IPS DF 6.9 (cell line): ENCODE measurements around the gene ATG14.
"Not testable (repeated sequence)": the region's sequence is repeated elsewhere in the genome, so short reads cannot be mapped to it uniquely, and the experiment has no call there.

Experiments
- DNase-seq: peaks from one replicate; pipeline ENCODE4 v3.0.0-alpha.2; 2013; ENCODE audit warnings: low read depth, low spot score
- H3K27ac ChIP-seq: one replicate; pipeline ENCODE4 v1.5.1; 2013; ENCODE audit warnings: low read length, control low read depth
- H3K27me3 ChIP-seq: 2 replicates; pipeline ENCODE4 v1.6.1; 2013; ENCODE audit warnings: mild to moderate bottlenecking, low read length; ENCODE audit not compliant: control insufficient read depth, insufficient read depth
- H3K36me3 ChIP-seq: 2 replicates; pipeline ENCODE4 v1.6.1; 2013; ENCODE audit warnings: low read length; ENCODE audit not compliant: control insufficient read depth, insufficient read depth
- H3K4me1 ChIP-seq: 2 replicates; pipeline ENCODE4 v1.6.1; 2013; ENCODE audit warnings: low read length; ENCODE audit not compliant: control insufficient read depth, insufficient read depth
- H3K4me3 ChIP-seq: 2 replicates; pipeline ENCODE4 v1.5.1; 2013; ENCODE audit warnings: mild to moderate bottlenecking, low read length
- H3K9me3 ChIP-seq: 2 replicates; pipeline ENCODE4 v1.6.1; 2013; ENCODE audit warnings: low read length, inconsistent platforms; ENCODE audit not compliant: control insufficient read depth, insufficient read depth
- WGBS: extraction: QIAGEN DNeasy Blood & Tissue Kit; methylation state at CpG from one replicate; pipeline ENCODE4 v1.1.7; 2013; ENCODE audit warnings: mixed read lengths, missing lambda C conversion rate; ENCODE audit not compliant: insufficient read length, insufficient coverage; 5-methylcytosine and 5-hydroxymethylcytosine counted together

The ATG14 gene

DNA sequence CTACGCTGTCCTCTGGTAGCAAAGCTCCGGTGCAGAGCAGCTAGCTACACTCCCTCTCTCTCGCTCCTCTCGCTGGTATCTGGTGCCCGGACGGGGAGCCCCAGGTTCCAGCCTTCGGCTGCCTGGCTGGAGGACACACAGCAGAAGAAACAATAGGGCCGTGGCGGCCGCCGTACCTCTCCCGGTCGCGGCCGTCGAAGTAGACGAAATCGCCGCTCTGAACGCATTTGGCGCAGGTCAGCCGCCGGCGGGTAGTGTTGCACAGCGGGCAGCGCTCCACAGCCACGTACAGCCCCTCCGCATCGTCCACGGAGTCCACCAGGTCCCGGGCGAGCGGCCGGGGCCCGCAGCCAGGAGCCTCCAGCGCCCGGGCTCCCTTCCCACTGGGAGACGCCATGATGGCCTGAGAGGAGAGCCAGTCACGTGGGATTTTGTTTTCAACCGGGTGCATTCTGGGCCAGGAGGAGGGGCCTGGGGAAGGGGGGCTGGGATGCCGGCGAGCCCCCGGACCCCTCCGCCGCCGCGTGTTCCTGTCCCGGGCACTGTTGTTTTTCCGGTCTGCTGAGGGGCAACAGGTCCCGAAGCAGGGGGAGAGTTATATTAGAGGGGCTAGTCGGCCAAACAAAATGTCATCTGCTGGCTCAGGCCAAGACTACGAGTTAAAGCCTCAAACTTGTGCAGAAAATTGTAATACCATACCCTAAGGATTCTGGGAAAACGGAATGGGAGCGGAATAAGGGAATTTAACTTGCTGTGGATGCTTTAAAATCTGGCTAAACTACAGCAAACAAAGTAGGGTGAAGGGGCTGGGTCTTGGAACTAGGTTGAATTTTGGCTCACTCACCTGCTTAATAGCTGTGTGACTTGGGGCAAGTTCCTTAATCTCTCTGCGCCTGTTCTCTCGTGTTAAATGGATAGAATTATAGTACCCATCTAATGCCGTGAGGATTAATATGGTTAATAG, at the start of gene ATG14:
TSS of gene ATG14 (minus strand) at position 405 of the 964 bp plus-strand sequence. CDS start at position 397, 8 bp downstream.
- Histone ChIP-seq H3K4me3 (peak within 1 kb of the TSS; percentile 100), H3K27ac (no peak within 1 kb of the TSS), H3K27me3 (no peaks in the 10 kb centered on the region), H3K4me1 (no peaks in the 10 kb centered on the region), H3K36me3 (no peaks in the 10 kb centered on the region), H3K9me3 (no peaks in the 10 kb centered on the region)
- DNase-seq: peak; percentile 33
- no CpG with 5 or more reads among the region's 57 CpGs for WGBS

DNA sequence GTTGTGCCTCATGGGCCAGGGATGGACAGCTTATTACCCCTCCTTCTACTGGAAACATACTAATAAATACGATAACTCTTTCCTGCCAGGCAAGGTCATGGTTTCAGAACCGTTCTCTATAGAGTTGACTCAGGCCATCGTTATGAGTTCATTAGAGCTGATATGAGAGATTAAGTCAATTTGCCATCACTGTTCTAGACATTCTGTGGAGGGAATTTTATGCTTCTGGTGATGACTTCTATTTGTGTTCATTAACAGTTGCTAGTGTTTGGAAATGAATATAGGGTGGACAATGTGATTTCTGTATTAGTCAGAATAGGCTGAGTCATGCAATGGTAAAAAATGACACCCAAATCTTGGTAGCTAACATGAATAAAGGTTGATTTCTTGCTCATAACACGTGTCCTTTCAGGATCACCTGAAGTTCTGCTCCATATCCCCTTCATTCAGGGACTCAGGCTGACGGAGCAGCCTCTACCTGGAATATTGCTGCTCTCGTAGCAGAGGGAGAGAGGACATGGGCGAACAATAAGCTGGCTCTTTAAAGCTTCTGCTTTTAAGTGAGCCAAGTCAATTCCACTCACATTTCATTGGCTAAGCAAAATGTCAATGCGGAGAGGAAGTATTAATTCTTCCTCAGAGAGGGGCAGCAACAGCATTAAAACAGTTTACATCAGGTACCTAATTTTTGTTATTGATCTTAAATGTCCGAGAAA, 47.3 kb upstream of the ATG14 start:
- H3K4me1 ChIP-seq: no peaks in the 10 kb centered on the region
- H3K27me3 ChIP-seq: no peaks in the 10 kb centered on the region
- H3K9me3 ChIP-seq: no peaks in the 10 kb centered on the region
- H3K36me3 ChIP-seq: no peaks in the 10 kb centered on the region
- no CpG with 5 or more reads among the region's 9 CpGs for WGBS
- H3K27ac ChIP-seq: no peak overlapping the region
- H3K4me3 ChIP-seq: no peak overlapping the region
- no peak for DNase-seq

DNA sequence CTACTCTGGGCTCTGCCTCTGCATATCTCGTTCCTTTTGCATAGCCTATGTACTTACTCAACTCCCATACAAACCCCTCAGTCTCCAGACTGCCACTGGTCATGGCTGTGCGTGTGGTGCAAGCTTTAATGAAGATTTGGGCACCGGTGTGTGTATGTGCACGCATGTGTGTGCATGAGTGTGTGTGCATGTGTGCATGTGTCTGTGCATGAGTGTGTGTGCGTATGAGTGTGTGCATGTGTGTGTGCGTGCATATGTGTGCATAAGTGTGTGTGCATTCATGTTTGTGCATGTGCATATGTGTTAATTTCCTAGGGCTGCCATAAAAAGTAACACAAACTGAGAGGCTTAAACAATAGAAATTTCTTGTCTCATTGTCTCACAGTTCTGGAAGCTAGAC, 45.9 kb upstream of the ATG14 start:
- no peaks in the 10 kb centered on the region for H3K36me3 ChIP-seq
- no CpG with 5 or more reads among the region's 6 CpGs for WGBS

GRCh38 chr14:55456411-55456810, 44.8 kb upstream of the ATG14 start:
- not testable (repeated sequence) for H3K36me3 ChIP-seq, H3K27ac ChIP-seq, H3K4me3 ChIP-seq, H3K4me1 ChIP-seq, DNase-seq, H3K9me3 ChIP-seq, H3K27me3 ChIP-seq
- no CpG with 5 or more reads among the region's 34 CpGs for WGBS

More for the DNA sequence above, 45.9 kb upstream of the ATG14 start:
- no peaks in the 10 kb centered on the region for H3K27me3 ChIP-seq
- H3K4me1 ChIP-seq: no peaks in the 10 kb centered on the region
- no peak overlapping the region for H3K4me3 ChIP-seq
- no peak for DNase-seq
- no peaks in the 10 kb centered on the region for H3K9me3 ChIP-seq
- no peak overlapping the region for H3K27ac ChIP-seq

GRCh38 chr14:55454264-55455002, 42.8 kb upstream of the ATG14 start:
- Histone ChIP-seq H3K4me3 (no peak overlapping the region), H3K27me3 (no peaks in the 10 kb centered on the region), H3K36me3 (no peaks in the 10 kb centered on the region), H3K27ac (no peak overlapping the region), H3K4me1 (no peaks in the 10 kb centered on the region), H3K9me3 (no peaks in the 10 kb centered on the region)
- no CpG with 5 or more reads among the region's 13 CpGs for WGBS
- no peak for DNase-seq

GRCh38 chr14:55451950-55452349, 40.3 kb upstream of the ATG14 start:
- H3K4me1 ChIP-seq: no peaks in the 10 kb centered on the region
- H3K27ac ChIP-seq: no peak overlapping the region
- WGBS: no CpG with 5 or more reads among the region's 2 CpGs

DNA sequence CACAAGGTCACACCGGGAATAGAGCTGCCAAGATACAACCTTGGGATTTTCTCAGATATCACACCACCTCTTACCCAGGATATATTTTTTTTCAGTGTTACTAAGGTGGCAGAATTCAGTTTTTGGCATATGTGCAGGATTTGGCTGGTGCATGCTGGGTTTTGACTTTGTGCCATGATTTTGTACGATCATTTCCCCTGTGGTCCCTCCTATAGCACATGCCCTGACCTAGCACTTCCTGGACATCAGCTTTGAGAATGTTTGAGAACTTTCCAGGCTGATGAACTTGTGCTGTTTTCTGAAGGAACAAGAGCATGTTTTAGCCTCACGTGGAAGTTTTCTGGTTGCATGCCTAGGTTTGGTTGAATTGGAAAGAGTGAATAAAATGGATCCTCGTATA, 39.8 kb upstream of the ATG14 start:
- no peaks in the 10 kb centered on the region for H3K36me3 ChIP-seq
- DNase-seq: no peak

More at GRCh38 chr14:55451950-55452349, 40.3 kb upstream of the ATG14 start:
- no peak for DNase-seq
- H3K36me3 ChIP-seq: no peaks in the 10 kb centered on the region
- no peaks in the 10 kb centered on the region for H3K9me3 ChIP-seq
- no peaks in the 10 kb centered on the region for H3K27me3 ChIP-seq
- H3K4me3 ChIP-seq: no peak overlapping the region

GRCh38 chr14:55450987-55451386, 39.4 kb upstream of the ATG14 start:
- DNase-seq: no peak
- no peaks in the 10 kb centered on the region for H3K36me3 ChIP-seq
- H3K27me3 ChIP-seq: no peaks in the 10 kb centered on the region
- H3K4me1 ChIP-seq: no peaks in the 10 kb centered on the region
- no peak overlapping the region for H3K27ac ChIP-seq
- no peaks in the 10 kb centered on the region for H3K9me3 ChIP-seq
- H3K4me3 ChIP-seq: no peak overlapping the region

More for the DNA sequence above, 39.8 kb upstream of the ATG14 start:
- no peaks in the 10 kb centered on the region for H3K4me1 ChIP-seq
- H3K9me3 ChIP-seq: no peaks in the 10 kb centered on the region
- WGBS: no CpG with 5 or more reads among the region's 4 CpGs
- H3K4me3 ChIP-seq: no peak overlapping the region
- H3K27me3 ChIP-seq: no peaks in the 10 kb centered on the region
- H3K27ac ChIP-seq: no peak overlapping the region

- H3K36me3 ChIP-seq: no peaks in the 10 kb centered on the region
- H3K4me3 ChIP-seq: no peak overlapping the region
- no CpG with 5 or more reads among the region's 3 CpGs for WGBS
- H3K27ac ChIP-seq: no peak overlapping the region
- DNase-seq: no peak
- no peaks in the 10 kb centered on the region for H3K4me1 ChIP-seq
- no peaks in the 10 kb centered on the region for H3K9me3 ChIP-seq
- H3K27me3 ChIP-seq: no peaks in the 10 kb centered on the region
Measured at GRCh38 chr14:55450539-55450938, 38.9 kb upstream of the ATG14 start.

GRCh38 chr14:55450124-55450523, 38.5 kb upstream of the ATG14 start:
- no peaks in the 10 kb centered on the region for H3K4me1 ChIP-seq
- no peaks in the 10 kb centered on the region for H3K36me3 ChIP-seq
- no peak overlapping the region for H3K27ac ChIP-seq
- no peaks in the 10 kb centered on the region for H3K27me3 ChIP-seq
- no peak overlapping the region for H3K4me3 ChIP-seq
- no CpG with 5 or more reads among the region's 2 CpGs for WGBS
- no peak for DNase-seq
- no peaks in the 10 kb centered on the region for H3K9me3 ChIP-seq
